Activated CD4-positive, CD25-positive, alpha-beta regulatory T cell (primary cell): Measurements from ENCODE around the gene STARD9.
A peak's percentile ranks its signal among the peaks of the same experiment; 100 is the strongest.

Source experiments
- DNase-seq, 4 experiments: peaks; one replicate each; lab custom pipeline; 2025; lab: John Stamatoyannopoulos, UW

Gene STARD9

GRCh38 chr15:42694398-42694797 lies 119.0 kb downstream of the STARD9 start:
- DNase-seq: no peak

- DNase-seq: no peak
Observed at GRCh38 chr15:42695527-42696071, 120.2 kb downstream of the STARD9 start.

- no peak for DNase-seq
Observed at GRCh38 chr15:42696626-42697025, 121.2 kb downstream of the STARD9 start.

GRCh38 chr15:42704492-42704926 lies 129.1 kb downstream of the STARD9 start:
- DNase-seq: peak; percentile 15 to 28 (median 20)

- DNase-seq: no peak
Observed at GRCh38 chr15:42705336-42705735, 129.9 kb downstream of the STARD9 start.

GRCh38 chr15:42707068-42707467 lies 131.7 kb downstream of the STARD9 start:
- DNase-seq: no peak

- no peak for DNase-seq
Observed at GRCh38 chr15:42707873-42708544, 132.6 kb downstream of the STARD9 start.

GRCh38 chr15:42710662-42711061 lies 135.3 kb downstream of the STARD9 start:
- no peak for DNase-seq

- DNase-seq: no peak
Observed at GRCh38 chr15:42711746-42712145, 136.3 kb downstream of the STARD9 start.

GRCh38 chr15:42712584-42712983 lies 137.2 kb downstream of the STARD9 start:
- DNase-seq: no peak

GRCh38 chr15:42716125-42716524 lies 140.7 kb downstream of the STARD9 start:
- no peak for DNase-seq

GRCh38 chr15:42716626-42717025 lies 141.2 kb downstream of the STARD9 start:
- DNase-seq: no peak

- DNase-seq: no peak
Observed at GRCh38 chr15:42719043-42719442, 143.6 kb downstream of the STARD9 start.

- DNase-seq: no peak
Observed at GRCh38 chr15:42720071-42720470, 144.7 kb downstream of the STARD9 start.

- DNase-seq: no peak
Observed at GRCh38 chr15:42721016-42721415, 145.6 kb downstream of the STARD9 start.

GRCh38 chr15:42721916-42722315 lies 146.5 kb downstream of the STARD9 start:
- DNase-seq: no peak

- no peak for DNase-seq
Observed at GRCh38 chr15:42723068-42723467, 147.7 kb downstream of the STARD9 start.

- DNase-seq: no peak
Observed at GRCh38 chr15:42724276-42724675, 148.9 kb downstream of the STARD9 start.

- no peak for DNase-seq
Observed at GRCh38 chr15:42725331-42725903, 150.0 kb downstream of the STARD9 start.

GRCh38 chr15:42726114-42726513 lies 150.7 kb downstream of the STARD9 start:
- DNase-seq: no peak

- DNase-seq: no peak
Observed at GRCh38 chr15:42727750-42728381, 152.5 kb downstream of the STARD9 start.

- DNase-seq: no peak
Observed at GRCh38 chr15:42728560-42728959, 153.2 kb downstream of the STARD9 start.

- no peak for DNase-seq
Observed at GRCh38 chr15:42728972-42729371, 153.6 kb downstream of the STARD9 start.
